Lower lobe of right lung (tissue), 2 donors: ENCODE measurements around the gene UBAP1. TPM values are rescaled to one million over a fixed set of nuclear protein-coding genes. Genes with fewer than 3 reads are reported as not detected.
"Not testable (repeated sequence)": the region's sequence is repeated elsewhere in the genome, so short reads cannot be mapped to it uniquely, and the experiment has no call there.

Experiments used
- ATAC-seq, 2 donors: fragments of 200-7000 bp; cut with Tn5 transposase; one replicate each; pipeline ENCODE4 v1.9.1; 2020 to 2022; ENCODE audit warnings: mild to moderate bottlenecking in 2 of 2, moderate library complexity in 2 of 2
- DNase-seq: peaks from one replicate; pipeline ENCODE4 v3.0.0-alpha.2; 2020
- H3K27ac ChIP-seq: fragments of 200-600 bp; one replicate; pipeline ENCODE4 v1.8.0; 2022
- H3K27me3 ChIP-seq: fragments of 200-600 bp; one replicate; pipeline ENCODE4 v1.8.0; 2022; ENCODE audit warnings: low read depth
- H3K36me3 ChIP-seq: fragments of 200-600 bp; one replicate; pipeline ENCODE4 v1.8.0; 2022; ENCODE audit warnings: mild to moderate bottlenecking
- H3K4me1 ChIP-seq: fragments of 200-600 bp; one replicate; pipeline ENCODE4 v1.8.0; 2022
- H3K4me3 ChIP-seq: fragments of 200-600 bp; one replicate; pipeline ENCODE4 v1.8.0; 2022; ENCODE audit warnings: mild to moderate bottlenecking
- H3K9me3 ChIP-seq: fragments of 200-600 bp; one replicate; pipeline ENCODE4 v1.8.0; 2022
- intact Hi-C: fragments of 100-400 bp; cut with DNase I; formaldehyde crosslinking; loops from one replicate; pipeline ENCODE4 v1.11.0; 2022
- total RNA-seq: library from RNA; stranded (reverse); fragmentation: NEBNext Ultra II Directional; extraction: Animal tissue kit (Norgen Biotek cat#: 25700); gene quantifications from one replicate; pipeline ENCODE4 v1.2.1, GENCODE V29; 2021
- TF ChIP-seq, protein P1 (sequence below): fragments of 200-600 bp; IDR thresholded peaks from one replicate; pipeline ENCODE4 v1.8.0; 2022; ENCODE audit warnings: antibody characterized with exemption, mild to moderate bottlenecking
- donor health status: DM: no; HTN: yes; CAD: no; lungs with severe emphysema.

The UBAP1 gene
- total RNA-seq, 1 donor from 2014 or later: 47.0 TPM

GRCh38 chr9:34232201-34232600, 53.4 kb downstream of the UBAP1 start:
- no peak overlapping the region for H3K27ac ChIP-seq
- no peaks in the 10 kb centered on the region for H3K27me3 ChIP-seq
- TF ChIP-seq, protein P1, sequence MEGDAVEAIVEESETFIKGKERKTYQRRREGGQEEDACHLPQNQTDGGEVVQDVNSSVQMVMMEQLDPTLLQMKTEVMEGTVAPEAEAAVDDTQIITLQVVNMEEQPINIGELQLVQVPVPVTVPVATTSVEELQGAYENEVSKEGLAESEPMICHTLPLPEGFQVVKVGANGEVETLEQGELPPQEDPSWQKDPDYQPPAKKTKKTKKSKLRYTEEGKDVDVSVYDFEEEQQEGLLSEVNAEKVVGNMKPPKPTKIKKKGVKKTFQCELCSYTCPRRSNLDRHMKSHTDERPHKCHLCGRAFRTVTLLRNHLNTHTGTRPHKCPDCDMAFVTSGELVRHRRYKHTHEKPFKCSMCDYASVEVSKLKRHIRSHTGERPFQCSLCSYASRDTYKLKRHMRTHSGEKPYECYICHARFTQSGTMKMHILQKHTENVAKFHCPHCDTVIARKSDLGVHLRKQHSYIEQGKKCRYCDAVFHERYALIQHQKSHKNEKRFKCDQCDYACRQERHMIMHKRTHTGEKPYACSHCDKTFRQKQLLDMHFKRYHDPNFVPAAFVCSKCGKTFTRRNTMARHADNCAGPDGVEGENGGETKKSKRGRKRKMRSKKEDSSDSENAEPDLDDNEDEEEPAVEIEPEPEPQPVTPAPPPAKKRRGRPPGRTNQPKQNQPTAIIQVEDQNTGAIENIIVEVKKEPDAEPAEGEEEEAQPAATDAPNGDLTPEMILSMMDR: no peak
- H3K4me3 ChIP-seq: no peak overlapping the region
- DNase-seq (no peak), ATAC-seq (no peak)
- no peaks in the 10 kb centered on the region for H3K4me1 ChIP-seq
- intact Hi-C loops: no loop called here
- peaks cover 40% of the 10 kb centered on the region for H3K36me3 ChIP-seq
- no peaks in the 10 kb centered on the region for H3K9me3 ChIP-seq

GRCh38 chr9:34233672-34234071, 54.8 kb downstream of the UBAP1 start:
- TF ChIP-seq, protein P1: no peak
- Histone ChIP-seq H3K4me1 (no peaks in the 10 kb centered on the region), H3K27me3 (no peaks in the 10 kb centered on the region), H3K4me3 (no peak overlapping the region), H3K27ac (no peak overlapping the region), H3K36me3 (peaks cover 52% of the 10 kb centered on the region), H3K9me3 (no peaks in the 10 kb centered on the region)
- ATAC-seq: peak; percentile 64 to 80
- no peak for DNase-seq
- intact Hi-C loops: no loop called here

DNA sequence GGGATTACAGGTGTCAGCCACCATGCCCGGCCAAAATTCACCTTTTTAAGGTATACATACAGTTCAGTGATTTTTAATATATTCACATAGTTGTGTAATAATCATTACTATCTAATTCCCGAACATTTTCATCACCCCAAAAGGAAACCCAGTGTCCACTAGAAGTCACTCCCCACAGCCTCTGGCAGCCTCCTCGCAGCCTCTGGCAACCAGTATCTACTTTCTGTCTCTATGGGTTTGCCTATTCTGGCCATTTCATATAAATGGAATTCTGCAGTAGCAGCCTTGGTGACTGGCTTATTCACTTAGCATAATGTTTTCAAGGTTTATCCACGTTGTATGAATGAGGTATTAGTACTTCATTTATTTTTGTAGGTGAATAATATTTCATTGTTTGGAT, 59.0 kb downstream of the UBAP1 start:
- TF ChIP-seq, protein P1: no peak
- DNase-seq (no peak), ATAC-seq (no peak)
- Histone ChIP-seq H3K4me3 (no peak overlapping the region), H3K4me1 (peaks cover 5% of the 10 kb centered on the region), H3K27me3 (no peaks in the 10 kb centered on the region), H3K27ac (no peak overlapping the region), H3K36me3 (peaks cover 66% of the 10 kb centered on the region), H3K9me3 (no peaks in the 10 kb centered on the region)
- intact Hi-C loops: no loop called here

DNA sequence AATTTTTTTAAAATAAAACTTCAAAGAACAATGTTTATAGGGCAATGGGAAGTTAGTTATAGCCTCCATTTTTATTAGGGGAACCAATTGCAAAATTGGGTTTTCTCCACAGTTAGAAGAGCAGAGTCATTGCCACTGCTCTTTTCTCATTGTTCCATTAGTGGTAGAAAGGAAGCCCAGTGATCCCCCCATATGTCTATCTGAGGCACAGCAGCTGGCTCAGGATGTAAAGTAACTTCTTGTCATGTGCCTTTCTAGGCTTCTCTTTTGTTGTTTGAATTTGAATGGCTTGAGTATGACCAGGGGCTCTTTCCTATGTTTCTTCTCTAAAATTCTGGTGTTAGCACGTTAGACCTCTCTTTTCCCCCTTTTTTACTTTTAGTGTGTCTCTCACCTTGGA, 61.2 kb downstream of the UBAP1 start:
- Histone ChIP-seq H3K27ac (no peak overlapping the region), H3K4me1 (peaks cover 5% of the 10 kb centered on the region), H3K27me3 (no peaks in the 10 kb centered on the region), H3K36me3 (peaks cover 64% of the 10 kb centered on the region), H3K9me3 (no peaks in the 10 kb centered on the region), H3K4me3 (no peak overlapping the region)
- intact Hi-C loops: no loop called here
- TF ChIP-seq, protein P1: no peak
- ATAC-seq (no peak), DNase-seq (no peak)

- TF ChIP-seq, protein P1: no peak
- peaks cover 58% of the 10 kb centered on the region for H3K36me3 ChIP-seq
- peaks cover 12% of the 10 kb centered on the region for H3K4me1 ChIP-seq
- ATAC-seq: no peak
- no peak overlapping the region for H3K4me3 ChIP-seq
- no peaks in the 10 kb centered on the region for H3K27me3 ChIP-seq
- H3K27ac ChIP-seq: no peak overlapping the region
- no peak for DNase-seq
- H3K9me3 ChIP-seq: no peaks in the 10 kb centered on the region
- intact Hi-C loops: no loop called here
Measured at GRCh38 chr9:34242830-34243229, 64.0 kb downstream of the UBAP1 start.

DNA sequence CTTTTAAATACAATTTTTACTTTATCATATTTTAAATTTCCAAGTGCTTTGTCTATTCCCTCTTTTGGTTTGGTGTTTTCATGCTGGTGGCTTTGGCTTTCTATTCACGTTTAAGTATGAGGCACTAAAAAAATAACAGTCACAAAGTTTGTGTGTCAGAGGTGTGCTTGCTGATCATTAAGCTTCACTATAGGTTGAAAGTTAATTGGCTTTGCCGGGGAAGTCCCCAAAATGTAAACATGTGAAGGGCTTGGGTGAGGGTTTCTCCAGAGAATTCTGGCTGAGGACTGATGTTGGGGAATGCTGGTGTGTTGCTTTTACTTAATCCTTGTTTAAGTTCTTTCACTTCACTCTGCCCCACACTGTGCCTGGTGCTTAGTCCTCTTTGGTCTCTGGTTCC, 66.4 kb downstream of the UBAP1 start:
- H3K4me1 ChIP-seq, ATAC-seq, H3K9me3 ChIP-seq, DNase-seq, H3K27ac ChIP-seq, intact Hi-C loops, H3K4me3 ChIP-seq, H3K27me3 ChIP-seq: not testable (repeated sequence)
- H3K36me3 ChIP-seq: peaks cover 69% of the 10 kb centered on the region
